GM12878 (cell line): Measurements from ENCODE around the gene PRKAB1. TPM values are rescaled to one million over a fixed set of nuclear protein-coding genes. Genes with fewer than 3 reads are reported as not detected.

Experiments
- ATAC-seq: fragments of 200-7000 bp; cut with Tn5 transposase; 3 replicates; pipeline ENCODE4 v1.9.1; 2020; ENCODE audit warnings: mild to moderate bottlenecking, moderate library complexity
- BruUV-seq: library from RNA; stranded (reverse); fragments of 400-500 nt; replicated peaks from 2 replicates; lab custom pipeline; 2021; lab: Mats Ljungman, UMichigan
- CTCF ChIA-PET: fragments of 300-600 bp; sonication (Branson Sonifier 250); formaldehyde crosslinking; extraction: SDS; loops from one replicate; lab custom pipeline; 2021; ENCODE audit warnings: inconsistent platforms; lab: Yijun Ruan, JAX
- POLR2A ChIA-PET: fragments of 350-600 bp; formaldehyde crosslinking; extraction: SDS; loops from one replicate; lab custom pipeline; 2021; ENCODE audit warnings: inconsistent platforms; lab: Charles Lee
- RAD21 ChIA-PET: fragments of 300-600 bp; sonication (Branson Sonifier 250); formaldehyde crosslinking; loops from one replicate; lab custom pipeline; 2023; ENCODE audit warnings: antibody characterized with exemption; ENCODE audit not compliant: unreplicated experiment; lab: Charles Lee
- SMC1A ChIA-PET: fragments of 300-600 bp; sonication (Branson Sonifier 250); formaldehyde crosslinking; loops from one replicate; lab custom pipeline; 2023; ENCODE audit not compliant: unreplicated experiment, uncharacterized antibody; lab: Charles Lee
- DNase-seq: peaks from one replicate; pipeline ENCODE4 v3.0.0-alpha.2; 2011; ENCODE audit warnings: low read depth, low spot score
- FAIRE-seq: peaks from 3 replicates; lab custom pipeline; 2011; peaks lifted over from hg19 to GRCh38; lab: Jason Lieb, UNC
- H2AFZ ChIP-seq: 2 replicates; pipeline ENCODE4 v1.6.0; 2011; ENCODE audit warnings: low read depth, low read length, control low read depth; ENCODE audit not compliant: control insufficient read depth
- H3K27ac ChIP-seq: 2 replicates; pipeline ENCODE4 v1.5.1; 2011; ENCODE audit warnings: control low read depth; ENCODE audit not compliant: control insufficient read depth, insufficient read depth
- H3K27me3 ChIP-seq, 2 experiments: replicated peaks in 1 of 2; 2 replicates each; pipeline versions ENCODE4 v1.6.0 to v1.6.1; 2011; ENCODE audit warnings: low read length in 1 of 2; ENCODE audit not compliant: control insufficient read depth in 2 of 2, insufficient read depth in 2 of 2
- H3K36me3 ChIP-seq, 2 experiments: 2 replicates each; pipeline ENCODE4 v1.5.1; 2011; ENCODE audit warnings: low read length in 1 of 2; ENCODE audit not compliant: control insufficient read depth in 2 of 2, insufficient read depth in 2 of 2
- H3K4me1 ChIP-seq: 2 replicates; pipeline ENCODE4 v1.6.1; 2011; ENCODE audit warnings: mild to moderate bottlenecking, low read length, moderate library complexity, mixed read lengths; ENCODE audit not compliant: control insufficient read depth, insufficient read depth
- H3K4me2 ChIP-seq: 2 replicates; pipeline ENCODE4 v1.6.0; 2011; ENCODE audit warnings: control low read depth; ENCODE audit not compliant: control insufficient read depth, insufficient read depth
- H3K4me3 ChIP-seq: fragments of 200-600 bp; sonication (generic); 2 replicates; pipeline ENCODE4 v1.5.1; 2016
- H3K79me2 ChIP-seq: 2 replicates; pipeline ENCODE4 v1.6.0; 2011; ENCODE audit warnings: low read length; ENCODE audit not compliant: control insufficient read depth, insufficient read depth
- H3K9ac ChIP-seq: 2 replicates; pipeline ENCODE4 v1.8.0; 2011; ENCODE audit warnings: low read length, control low read depth, mixed read lengths; ENCODE audit not compliant: control insufficient read depth, insufficient read depth
- H3K9me3 ChIP-seq: replicated peaks from 3 replicates; pipeline ENCODE4 v1.5.1; 2011; ENCODE audit warnings: mild to moderate bottlenecking, low read length; ENCODE audit not compliant: control insufficient read depth, insufficient read depth
- H4K20me1 ChIP-seq: 2 replicates; pipeline ENCODE4 v1.6.0; 2011; ENCODE audit not compliant: control insufficient read depth, insufficient read depth
- FOXK2 ChIP-seq: fragments of 450-650 bp; IDR thresholded peaks from 2 replicates; pipeline ENCODE4 v1.6.1; 2017; ENCODE audit warnings: mild to moderate bottlenecking, moderate library complexity
- JUNB ChIP-seq: IDR thresholded peaks from 2 replicates; pipeline ENCODE4 v1.6.1; 2016; ENCODE audit warnings: antibody characterized with exemption, mild to moderate bottlenecking
- NKRF ChIP-seq: fragments of 450-650 bp; conservative IDR thresholded peaks from 2 replicates; pipeline ENCODE4 v1.6.1; 2017; ENCODE audit warnings: mild to moderate bottlenecking, moderate library complexity
- NR2C1 ChIP-seq: fragments of 450-650 bp; IDR thresholded peaks from 2 replicates; pipeline ENCODE4 v1.6.1; 2017; ENCODE audit warnings: antibody characterized with exemption, mild to moderate bottlenecking, moderate library complexity
- RAD51 ChIP-seq: fragments of 450-650 bp; IDR thresholded peaks from 2 replicates; pipeline ENCODE4 v1.6.1; 2016; ENCODE audit warnings: moderate library complexity, mild to moderate bottlenecking, inconsistent platforms
- ZBTB40 ChIP-seq: fragments of 450-650 bp; IDR thresholded peaks from 2 replicates; pipeline ENCODE4 v1.6.1; 2016; ENCODE audit warnings: mild to moderate bottlenecking, moderate library complexity, borderline replicate concordance
- WGBS: methylation state at CpG from one replicate; pipeline ENCODE4 v1.1.6; 2016; ENCODE audit warnings: low lambda C conversion rate; ENCODE audit not compliant: insufficient replicate concordance, insufficient coverage; ENCODE audit errors: missing lambda C conversion rate; 5-methylcytosine and 5-hydroxymethylcytosine counted together
- in situ Hi-C: fragments of 300-500 bp; cut with MboI; formaldehyde crosslinking; loops from 9 replicates; pipeline ENCODE4 v1.14.3; 2018; ENCODE audit warnings: mixed read lengths
- intact Hi-C: fragments of 100-400 bp; cut with micrococcal nuclease; formaldehyde crosslinking; loops from one replicate; pipeline ENCODE4 v1.14.2; 2022; ENCODE audit not compliant: unreplicated experiment
- polyA plus RNA-seq, 11 experiments: library from polyadenylated mRNA; depleted of rRNA in 4 of 11; unstranded in 6 of 11; stranded (reverse) in 5 of 11; fragments of >200 nt; fragmentation: Nextera tagmentation in 4 of 11; fragmentation: Illumina TruSeq in 1 of 11; extraction: Ambion mirVana in 4 of 11; extraction: Trizol in 1 of 11; gene quantifications; 1 replicate in 1 of 11; 2 replicates in 10 of 11; pipeline versions ENCODE4 v1.2.1 to v1.2.3, GENCODE V29; 2011 to 2016; ENCODE audit warnings: inconsistent platforms in 2 of 11, missing spikeins in 2 of 11, low read depth in 1 of 11
- total RNA-seq, 4 experiments: library from RNA; depleted of rRNA in 3 of 4; stranded (reverse); fragments of >200 nt in 3 of 4; fragmentation: Illumina TruSeq in 1 of 4; extraction: Trizol in 1 of 4; gene quantifications; 2 replicates each; pipeline versions ENCODE4 v1.2.1 to v1.2.3, GENCODE V29; 2013 to 2021
- TF ChIP-seq, protein P1 (sequence below): fragments of 450-650 bp; IDR thresholded peaks from 2 replicates; pipeline ENCODE4 v1.6.1; 2017; ENCODE audit warnings: antibody characterized with exemption, mild to moderate bottlenecking, moderate library complexity

The PRKAB1 gene
- total and polyA plus RNA-seq, 10 of the 15 experiments (the other 5 are each of a cell fraction or from before 2014, with no cell fraction given), result 24.6 to 85.0 (median 50.6) TPM

GRCh38 chr12:119693511-119693910 lies 25.6 kb downstream of the PRKAB1 start:
- ChIA-PET RAD21 (no interaction called here), SMC1A (no interaction called here), CTCF (no interaction called here), POLR2A (no interaction called here)
- H3K4me3 ChIP-seq, result no peak overlapping the region
- TF ChIP-seq RAD51 (no peak), JUNB (no peak), NKRF (no peak), FOXK2 (no peak)
- H3K9me3 ChIP-seq, result no peaks in the 10 kb centered on the region
- peaks cover 8 to 11% of the 10 kb centered on the region in 2 experiments; a peak in 3 of 4 replicates for H3K36me3 ChIP-seq
- H3K4me2 ChIP-seq, result no peak overlapping the region
- ATAC-seq (no peak), DNase-seq (no peak), FAIRE-seq (no peak)
- H3K27ac ChIP-seq, result no peak overlapping the region
- BruUV-seq, result no TSS peak
- in situ Hi-C loops (no loop called here), intact Hi-C loops (loop anchor here (10.0 kb wide), 1 partner anchor 211 kb away; no protein-coding TSS in a partner anchor)
- H4K20me1 ChIP-seq, result no peaks in the 10 kb centered on the region
- no peaks in the 10 kb centered on the region for H3K4me1 ChIP-seq
- no peaks in the 10 kb centered on the region for H3K27me3 ChIP-seq
- H3K79me2 ChIP-seq, result no peaks in the 10 kb centered on the region
- 94% methylated on average over 1 of the region's 1 CpG for WGBS
- no peak overlapping the region for H2AFZ ChIP-seq
- H3K9ac ChIP-seq, result no peak overlapping the region

DNA sequence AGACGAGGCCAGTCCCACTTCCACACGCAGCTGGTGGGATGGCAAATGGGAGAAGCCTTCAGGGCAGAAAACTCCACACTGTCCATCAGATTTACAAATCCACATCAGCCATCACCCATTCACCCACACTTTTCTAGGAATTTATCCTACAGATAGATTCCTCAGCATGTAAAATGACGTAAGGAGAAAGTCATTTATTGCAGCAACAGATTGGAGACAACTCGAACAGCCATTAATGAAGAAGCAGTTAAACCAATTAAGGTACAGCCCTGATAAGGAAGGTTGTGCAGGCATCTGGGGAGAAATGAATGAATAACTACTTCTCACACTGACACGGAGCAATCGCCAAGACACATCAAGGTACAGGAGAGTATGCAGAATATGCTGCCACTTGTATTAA lies 26.2 kb downstream of the PRKAB1 start:
- FAIRE-seq, result no peak
- H3K9me3 ChIP-seq, result no peaks in the 10 kb centered on the region
- intact Hi-C loops (loop anchor here (10.0 kb wide), 1 partner anchor 211 kb away; no protein-coding TSS in a partner anchor), in situ Hi-C loops (no loop called here)
- BruUV-seq, result no TSS peak
- RAD21 ChIA-PET, result no interaction called here
- peaks cover 8 to 11% of the 10 kb centered on the region in 2 experiments; a peak in 3 of 4 replicates for H3K36me3 ChIP-seq
- WGBS, result 97% methylated on average over 6 of the region's 6 CpGs
- H3K9ac ChIP-seq, result no peak overlapping the region
- ATAC-seq, result no peak
- CTCF ChIA-PET, result no interaction called here
- H3K27me3 ChIP-seq, result no peaks in the 10 kb centered on the region
- H3K4me2 ChIP-seq, result no peak overlapping the region
- no peak overlapping the region for H2AFZ ChIP-seq
- SMC1A ChIA-PET, result no interaction called here
- H3K27ac ChIP-seq, result no peak overlapping the region
- no peak overlapping the region for H3K4me3 ChIP-seq
- H3K79me2 ChIP-seq, result no peaks in the 10 kb centered on the region
- H3K4me1 ChIP-seq, result no peaks in the 10 kb centered on the region
- no peak for DNase-seq
- POLR2A ChIA-PET, result no interaction called here
- H4K20me1 ChIP-seq, result no peaks in the 10 kb centered on the region
- TF ChIP-seq, protein P1, sequence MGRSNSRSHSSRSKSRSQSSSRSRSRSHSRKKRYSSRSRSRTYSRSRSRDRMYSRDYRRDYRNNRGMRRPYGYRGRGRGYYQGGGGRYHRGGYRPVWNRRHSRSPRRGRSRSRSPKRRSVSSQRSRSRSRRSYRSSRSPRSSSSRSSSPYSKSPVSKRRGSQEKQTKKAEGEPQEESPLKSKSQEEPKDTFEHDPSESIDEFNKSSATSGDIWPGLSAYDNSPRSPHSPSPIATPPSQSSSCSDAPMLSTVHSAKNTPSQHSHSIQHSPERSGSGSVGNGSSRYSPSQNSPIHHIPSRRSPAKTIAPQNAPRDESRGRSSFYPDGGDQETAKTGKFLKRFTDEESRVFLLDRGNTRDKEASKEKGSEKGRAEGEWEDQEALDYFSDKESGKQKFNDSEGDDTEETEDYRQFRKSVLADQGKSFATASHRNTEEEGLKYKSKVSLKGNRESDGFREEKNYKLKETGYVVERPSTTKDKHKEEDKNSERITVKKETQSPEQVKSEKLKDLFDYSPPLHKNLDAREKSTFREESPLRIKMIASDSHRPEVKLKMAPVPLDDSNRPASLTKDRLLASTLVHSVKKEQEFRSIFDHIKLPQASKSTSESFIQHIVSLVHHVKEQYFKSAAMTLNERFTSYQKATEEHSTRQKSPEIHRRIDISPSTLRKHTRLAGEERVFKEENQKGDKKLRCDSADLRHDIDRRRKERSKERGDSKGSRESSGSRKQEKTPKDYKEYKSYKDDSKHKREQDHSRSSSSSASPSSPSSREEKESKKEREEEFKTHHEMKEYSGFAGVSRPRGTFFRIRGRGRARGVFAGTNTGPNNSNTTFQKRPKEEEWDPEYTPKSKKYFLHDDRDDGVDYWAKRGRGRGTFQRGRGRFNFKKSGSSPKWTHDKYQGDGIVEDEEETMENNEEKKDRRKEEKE, result no peak
- TF ChIP-seq ZBTB40, result no peak
- TF ChIP-seq NR2C1, result no peak
